Measurements from ENCODE around the gene NPPB. TPM values are rescaled to one million over a fixed set of nuclear protein-coding genes. Genes with fewer than 3 reads are reported as not detected.

NPPB gene
- total and polyA plus RNA-seq, 2 of the 8 experiments (the other 6 are each of a cell fraction or from before 2014, with no cell fraction given): 0.36 to 0.91 TPM

DNA sequence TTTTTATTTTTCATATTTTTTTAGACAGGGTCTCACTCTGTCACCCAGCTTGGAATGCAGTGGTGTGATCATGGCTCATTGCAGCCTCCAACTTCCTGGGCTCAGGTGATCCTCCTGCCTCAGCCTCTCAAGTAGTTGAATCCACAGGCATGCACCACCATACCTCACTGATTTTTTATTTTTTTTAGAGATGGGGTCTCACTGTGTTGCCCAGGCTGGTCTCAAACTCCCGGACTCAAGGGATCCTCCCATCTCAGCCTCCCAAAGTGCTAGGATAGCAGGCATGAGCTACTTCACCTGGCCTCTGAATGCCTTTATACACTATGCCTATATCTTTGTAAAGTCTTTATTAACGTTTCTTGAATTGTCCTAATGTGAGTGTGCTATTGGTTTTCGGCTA, 10.4 kb upstream of the NPPB start:
- Histone ChIP-seq H3K4me3 (ENCODE audit: extremely low read depth in 1 of 4, insufficient read depth in 2 of 4, low read depth in 3 of 4, low read length in 4 of 4) (no peak overlapping the region), H2BK12ac (ENCODE audit: low read depth, low read length) (no peak overlapping the region), H3K18ac (ENCODE audit: extremely low read depth, low read length) (no peak overlapping the region), H3K27ac (ENCODE audit: low read depth, low read length) (no peak overlapping the region), H4K91ac (replicated peaks; ENCODE audit: insufficient read length, low read length) (no peak overlapping the region), H2AFZ (ENCODE audit: low read length) (no peak overlapping the region), H3K14ac (ENCODE audit: insufficient read length) (no peak overlapping the region), H2BK15ac (ENCODE audit: low read length) (0 out of 2 replicates have a peak overlapping the region, but pooled peaks have one; percentile 72), H3K4me2 (ENCODE audit: insufficient read depth in 1 of 2, low read depth in 2 of 2, low read length in 2 of 2) (no peak overlapping the region), H3K4ac (replicated peaks; ENCODE audit: insufficient read length, low read depth, low read length) (no peak overlapping the region), H3K9me3 (ENCODE audit: insufficient read depth in 2 of 2, low read depth in 1 of 2, low read length in 1 of 2) (no peaks in the 10 kb centered on the region), H3K79me2 (ENCODE audit: control insufficient read depth in 1 of 2, insufficient read depth in 2 of 2, low read length in 2 of 2) (no peaks in the 10 kb centered on the region), H3K79me1 (ENCODE audit: low read depth, low read length) (no peaks in the 10 kb centered on the region), H2BK20ac (ENCODE audit: low read length) (no peak overlapping the region), H2BK5ac (ENCODE audit: low read depth, low read length) (no peak overlapping the region), H3K9ac (replicated peaks in 1 of 4; ENCODE audit: extremely low read depth in 1 of 4, low read depth in 3 of 4, low read length in 3 of 4) (no peak overlapping the region), H3K27me3 (replicated peaks in 1 of 4; ENCODE audit: control insufficient read depth in 3 of 4, extremely low read depth in 1 of 4, insufficient read depth in 3 of 4, low read length in 3 of 4) (no peaks in the 10 kb centered on the region; a peak in 2 of 7 replicates), H4K20me1 (replicated peaks in 1 of 2; ENCODE audit: control insufficient read depth in 1 of 2, insufficient read depth in 2 of 2, low read length in 2 of 2) (no peaks in the 10 kb centered on the region), H2BK120ac (replicated peaks; ENCODE audit: low read depth, low read length) (no peak overlapping the region), H3K36me3 (ENCODE audit: control insufficient read depth in 2 of 4, insufficient read depth in 4 of 4, low read length in 3 of 4) (no peaks in the 10 kb centered on the region), H4K8ac (ENCODE audit: extremely low read depth, insufficient read depth, low read length) (no peak overlapping the region), H2AK5ac (ENCODE audit: low read depth, low read length) (no peak overlapping the region), H3K4me1 (replicated peaks in 1 of 4; ENCODE audit: control insufficient read depth in 3 of 4, insufficient read depth in 4 of 4, low read length in 3 of 4) (no peaks in the 10 kb centered on the region), H3K23me2 (ENCODE audit: low read depth, low read length) (no peaks in the 10 kb centered on the region; the same call in 1 of the 2 replicates), H4K5ac (ENCODE audit: insufficient read length, low read depth, low read length) (no peak overlapping the region), H3K56ac (replicated peaks; ENCODE audit: insufficient read length, low read depth, low read length) (no peak overlapping the region), H3K23ac (ENCODE audit: insufficient read length) (no peak overlapping the region)
- 83% methylated on average over 3 of the region's 3 CpGs; no CpG with 5 or more reads in 1 of the 2 experiments for WGBS, 2 experiments (ENCODE audit: extremely low coverage in 1 of 2, insufficient coverage in 1 of 2, insufficient read length in 1 of 2, insufficient replicate concordance in 2 of 2, low coverage in 1 of 2, low lambda C conversion rate in 2 of 2, missing lambda C conversion rate in 1 of 2)
- POLR2A ChIA-PET (ENCODE audit: partially characterized antibody): interaction anchor here (0.9 to 7.1 kb wide), 3 partner anchors 9 to 40 kb away, joined by 3 to 47 read pairs (median 6); no protein-coding TSS in a partner anchor
- DNase-seq (ENCODE audit: low read depth in 1 of 2, low spot score in 2 of 2): no peak
- no peak for TF ChIP-seq SP1 (IDR thresholded peaks at IDR 0.05; ENCODE audit: low read depth, low read length)
- TF ChIP-seq, protein P1, sequence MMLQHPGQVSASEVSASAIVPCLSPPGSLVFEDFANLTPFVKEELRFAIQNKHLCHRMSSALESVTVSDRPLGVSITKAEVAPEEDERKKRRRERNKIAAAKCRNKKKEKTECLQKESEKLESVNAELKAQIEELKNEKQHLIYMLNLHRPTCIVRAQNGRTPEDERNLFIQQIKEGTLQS (IDR thresholded peaks at IDR 0.05; ENCODE audit: insufficient read depth, low read depth, low read length): no peak
- no peak for TF ChIP-seq NANOG (IDR thresholded peaks at IDR 0.05; ENCODE audit: insufficient read depth, low read depth, low read length, poor library complexity, severe bottlenecking)
- FAIRE-seq: no peak
- CTCF ChIA-PET (ENCODE audit: partially characterized antibody): interaction anchor here (0.6 to 5.6 kb wide), 12 partner anchors 9 to 146 kb away, joined by 3 to 46 read pairs (median 9); partner anchors contain the start of gene NPPA

Measured in H1 (cell line).